Glomerular visceral epithelial cell (primary cell): Measurements from ENCODE around the gene KIF16B.

Source experiments
- DNase-seq: peaks from one replicate; pipeline ENCODE4 v3.0.0-alpha.2; 2016; ENCODE audit errors: extremely low spot score

KIF16B gene

GRCh38 chr20:16352321-16352720, 220.9 kb downstream of the KIF16B start:
- no peak for DNase-seq

- DNase-seq: no peak
Observed at GRCh38 chr20:16351415-16351814, 221.8 kb downstream of the KIF16B start.

- peak; percentile 93 for DNase-seq
Observed at GRCh38 chr20:16350465-16350864, 222.8 kb downstream of the KIF16B start.

- peak; percentile 84 for DNase-seq
Observed at GRCh38 chr20:16349523-16350260, 223.6 kb downstream of the KIF16B start.

GRCh38 chr20:16346956-16347355, 226.3 kb downstream of the KIF16B start:
- DNase-seq: no peak

- DNase-seq: no peak
Observed at GRCh38 chr20:16337707-16338106, 235.5 kb downstream of the KIF16B start.

- no peak for DNase-seq
Observed at GRCh38 chr20:16327606-16328005, 245.6 kb downstream of the KIF16B start.

- no peak for DNase-seq
Observed at GRCh38 chr20:16321291-16321690, 252.0 kb downstream of the KIF16B start.

- DNase-seq: no peak
Observed at GRCh38 chr20:16317445-16318362, 255.5 kb downstream of the KIF16B start.

- DNase-seq: no peak
Observed at GRCh38 chr20:16316513-16316912, 256.7 kb downstream of the KIF16B start.

- no peak for DNase-seq
Observed at GRCh38 chr20:16314748-16315159, 258.5 kb downstream of the KIF16B start.

- DNase-seq: no peak
Observed at GRCh38 chr20:16314320-16314719, 258.9 kb downstream of the KIF16B start.

GRCh38 chr20:16313917-16314316, 259.3 kb downstream of the KIF16B start:
- no peak for DNase-seq

- no peak for DNase-seq
Observed at GRCh38 chr20:16312998-16313397, 260.2 kb downstream of the KIF16B start.

- no peak for DNase-seq
Observed at GRCh38 chr20:16311756-16312155, 261.5 kb downstream of the KIF16B start.

GRCh38 chr20:16308754-16309153, 264.5 kb downstream of the KIF16B start:
- DNase-seq: peak; percentile 35

- no peak for DNase-seq
Observed at GRCh38 chr20:16302818-16303217, 270.4 kb downstream of the KIF16B start.

- no peak for DNase-seq
Observed at GRCh38 chr20:16301986-16302385, 271.3 kb downstream of the KIF16B start.

- no peak for DNase-seq
Observed at GRCh38 chr20:16299897-16300296, 273.4 kb downstream of the KIF16B start.

- DNase-seq: no peak
Observed at GRCh38 chr20:16296931-16297330, 276.3 kb downstream of the KIF16B start.

- DNase-seq: no peak
Observed at GRCh38 chr20:16295534-16295933, 277.7 kb downstream of the KIF16B start.

- no peak for DNase-seq
Observed at GRCh38 chr20:16293590-16293989, 279.7 kb downstream of the KIF16B start.
